ENCODE measurements around the gene HAO1. TPM values are rescaled to one million over a fixed set of nuclear protein-coding genes. Genes with fewer than 3 reads are reported as not detected.

Gene HAO1
- total RNA-seq, 1 donor from 2014 or later = not detected

- no peak for DNase-seq (ENCODE audit: low spot score)
- no peaks in the 10 kb centered on the region for H3K4me1 Mint-ChIP-seq
- H3K36me3 Mint-ChIP-seq = no peaks in the 10 kb centered on the region
- TF ChIP-seq EZH2phosphoT487 (IDR thresholded peaks at IDR 0.05) = no peak
- no peak for TF ChIP-seq CTCF (IDR thresholded peaks at IDR 0.05)
- no peak for TF ChIP-seq EZH2 (IDR thresholded peaks at IDR 0.05)
- no peaks in the 10 kb centered on the region for H3K27me3 ChIP-seq
- no peaks in the 10 kb centered on the region for H3K4me1 ChIP-seq
- no peak overlapping the region for H3K27ac ChIP-seq
- no peak overlapping the region for H3K4me3 Mint-ChIP-seq
- H3K9ac ChIP-seq = no peak overlapping the region
- H3K4me3 ChIP-seq = no peak overlapping the region
- H3K36me3 ChIP-seq = no peaks in the 10 kb centered on the region
- no peaks in the 10 kb centered on the region for H4K20me1 ChIP-seq (ENCODE audit: low read depth)
- H3K4me2 ChIP-seq = no peak overlapping the region
- H2AFZ ChIP-seq (replicated peaks) = no peak overlapping the region
- no peak overlapping the region for H3K27ac Mint-ChIP-seq
- H3K27me3 Mint-ChIP-seq (ENCODE audit: insufficient read depth, low read depth) = peaks cover 7% of the 10 kb centered on the region
- H3F3A ChIP-seq (ENCODE audit: low read depth) = no peaks in the 10 kb centered on the region
- no peaks in the 10 kb centered on the region for H3K9me3 ChIP-seq (ENCODE audit: low read depth)
- H3K9me3 Mint-ChIP-seq = no peaks in the 10 kb centered on the region
- H3K79me2 ChIP-seq (ENCODE audit: low read depth) = no peaks in the 10 kb centered on the region
Observed at GRCh38 chr20:7849675-7850074, 90.6 kb downstream of the HAO1 start.

- Histone ChIP-seq H3K79me2 (ENCODE audit: low read depth) (no peaks in the 10 kb centered on the region), H3K36me3 (no peaks in the 10 kb centered on the region), H3K27me3 (no peaks in the 10 kb centered on the region), H4K20me1 (ENCODE audit: low read depth) (no peaks in the 10 kb centered on the region), H3K4me1 (no peaks in the 10 kb centered on the region), H3K9ac (no peak overlapping the region), H3K27ac (no peak overlapping the region), H3F3A (ENCODE audit: low read depth) (no peaks in the 10 kb centered on the region), H2AFZ (replicated peaks) (no peak overlapping the region), H3K9me3 (ENCODE audit: low read depth) (no peaks in the 10 kb centered on the region), H3K4me3 (no peak overlapping the region), H3K4me2 (no peak overlapping the region)
- TF ChIP-seq EZH2 (IDR thresholded peaks at IDR 0.05) = no peak
- no peak for TF ChIP-seq EZH2phosphoT487 (IDR thresholded peaks at IDR 0.05)
- no peak for TF ChIP-seq CTCF (IDR thresholded peaks at IDR 0.05)
- no peak overlapping the region for H3K4me3 Mint-ChIP-seq
- DNase-seq (ENCODE audit: low spot score) = no peak
- H3K4me1 Mint-ChIP-seq = no peaks in the 10 kb centered on the region
- no peak overlapping the region for H3K27ac Mint-ChIP-seq
- H3K27me3 Mint-ChIP-seq (ENCODE audit: insufficient read depth, low read depth) = peaks cover 7% of the 10 kb centered on the region
- no peaks in the 10 kb centered on the region for H3K36me3 Mint-ChIP-seq
- no peaks in the 10 kb centered on the region for H3K9me3 Mint-ChIP-seq
Observed at GRCh38 chr20:7848351-7848750, 91.9 kb downstream of the HAO1 start.

GRCh38 chr20:7843613-7844012 is 96.6 kb downstream of the HAO1 start:
- no peaks in the 10 kb centered on the region for H4K20me1 ChIP-seq (ENCODE audit: low read depth)
- DNase-seq (ENCODE audit: low spot score) = no peak
- Mint-ChIP-seq H3K4me3 (no peak overlapping the region), H3K9me3 (no peaks in the 10 kb centered on the region), H3K4me1 (peaks cover 4% of the 10 kb centered on the region), H3K36me3 (no peaks in the 10 kb centered on the region), H3K27ac (no peak overlapping the region), H3K27me3 (ENCODE audit: insufficient read depth, low read depth) (no peaks in the 10 kb centered on the region)
- H3K4me2 ChIP-seq = no peak overlapping the region
- H3K4me1 ChIP-seq = no peaks in the 10 kb centered on the region
- no peaks in the 10 kb centered on the region for H3K27me3 ChIP-seq
- no peaks in the 10 kb centered on the region for H3F3A ChIP-seq (ENCODE audit: low read depth)
- H2AFZ ChIP-seq (replicated peaks) = no peak overlapping the region
- H3K36me3 ChIP-seq = no peaks in the 10 kb centered on the region
- TF ChIP-seq CTCF (IDR thresholded peaks at IDR 0.05) (no peak), EZH2phosphoT487 (IDR thresholded peaks at IDR 0.05) (no peak), EZH2 (IDR thresholded peaks at IDR 0.05) (no peak)
- no peaks in the 10 kb centered on the region for H3K9me3 ChIP-seq (ENCODE audit: low read depth)
- H3K4me3 ChIP-seq = no peak overlapping the region
- no peak overlapping the region for H3K9ac ChIP-seq
- H3K79me2 ChIP-seq (ENCODE audit: low read depth) = no peaks in the 10 kb centered on the region
- H3K27ac ChIP-seq = no peak overlapping the region

- H3K27ac ChIP-seq = no peak overlapping the region
- H3K9ac ChIP-seq = no peak overlapping the region
- H3K4me2 ChIP-seq = no peak overlapping the region
Observed at GRCh38 chr20:7841971-7842310, 98.3 kb downstream of the HAO1 start.

More at GRCh38 chr20:7841971-7842310, 98.3 kb downstream of the HAO1 start:
- Histone ChIP-seq H3K36me3 (no peaks in the 10 kb centered on the region), H3K9me3 (ENCODE audit: low read depth) (no peaks in the 10 kb centered on the region), H3F3A (ENCODE audit: low read depth) (no peaks in the 10 kb centered on the region), H2AFZ (replicated peaks) (no peak overlapping the region), H3K4me1 (no peaks in the 10 kb centered on the region), H3K79me2 (ENCODE audit: low read depth) (no peaks in the 10 kb centered on the region), H3K27me3 (no peaks in the 10 kb centered on the region), H4K20me1 (ENCODE audit: low read depth) (no peaks in the 10 kb centered on the region), H3K4me3 (no peak overlapping the region)
- DNase-seq (ENCODE audit: low spot score) = peak; percentile 5
- no peak overlapping the region for H3K4me3 Mint-ChIP-seq
- H3K9me3 Mint-ChIP-seq = no peaks in the 10 kb centered on the region
- H3K4me1 Mint-ChIP-seq = peaks cover 4% of the 10 kb centered on the region
- no peaks in the 10 kb centered on the region for H3K36me3 Mint-ChIP-seq
- TF ChIP-seq CTCF (IDR thresholded peaks at IDR 0.05) (no peak), EZH2phosphoT487 (IDR thresholded peaks at IDR 0.05) (no peak), EZH2 (IDR thresholded peaks at IDR 0.05) (no peak)
- no peak overlapping the region for H3K27ac Mint-ChIP-seq
- H3K27me3 Mint-ChIP-seq (ENCODE audit: insufficient read depth, low read depth) = no peaks in the 10 kb centered on the region
